H1 (cell line): Measurements from ENCODE around the gene TNNC1. TPM values are rescaled to one million over a fixed set of nuclear protein-coding genes. Genes with fewer than 3 reads are reported as not detected.

Experiments
- CTCF ChIA-PET: fragments of 300-600 bp; sonication (Branson Sonifier 250); formaldehyde crosslinking; loops from one replicate; lab custom pipeline; 2021; ENCODE audit not compliant: partially characterized antibody; lab: Charles Lee
- POLR2A ChIA-PET: fragments of 300-600 bp; sonication (Branson Sonifier 250); formaldehyde crosslinking; loops from one replicate; lab custom pipeline; 2021; ENCODE audit warnings: inconsistent platforms; ENCODE audit not compliant: partially characterized antibody; lab: Charles Lee
- DNase-seq, 2 experiments: peaks; one replicate each; pipeline versions ENCODE4 v3.0.0 to v3.0.0-alpha.2; 2010 to 2022; ENCODE audit warnings: low spot score in 2 of 2, low read depth in 1 of 2, mixed read lengths in 1 of 2
- FAIRE-seq: peaks from 2 replicates; lab custom pipeline; 2011; peaks lifted over from hg19 to GRCh38; lab: Jason Lieb, UNC
- H2AFZ ChIP-seq: 2 replicates; pipeline ENCODE4 v1.8.1; 2012; ENCODE audit warnings: low read length, inconsistent platforms
- H2AK5ac ChIP-seq: 2 replicates; pipeline ENCODE4 v1.6.1; 2013; ENCODE audit warnings: low read depth, low read length
- H2BK120ac ChIP-seq: replicated peaks from 2 replicates; pipeline ENCODE3; 2013; ENCODE audit warnings: low read depth, low read length, inconsistent platforms
- H2BK12ac ChIP-seq: 2 replicates; pipeline ENCODE4 v1.6.1; 2013; ENCODE audit warnings: low read depth, low read length
- H2BK15ac ChIP-seq: 2 replicates; pipeline ENCODE4 v1.6.1; 2013; ENCODE audit warnings: low read length
- H2BK20ac ChIP-seq: 2 replicates; pipeline ENCODE4 v1.6.1; 2013; ENCODE audit warnings: low read length
- H2BK5ac ChIP-seq: 2 replicates; pipeline ENCODE4 v1.6.1; 2013; ENCODE audit warnings: low read depth, low read length
- H3K14ac ChIP-seq: 2 replicates; pipeline ENCODE4 v1.6.1; 2013; ENCODE audit warnings: inconsistent platforms; ENCODE audit not compliant: insufficient read length
- H3K18ac ChIP-seq: 2 replicates; pipeline ENCODE4 v1.6.1; 2013; ENCODE audit warnings: low read length; ENCODE audit errors: extremely low read depth
- H3K23ac ChIP-seq: 2 replicates; pipeline ENCODE4 v1.6.1; 2013; ENCODE audit warnings: inconsistent platforms; ENCODE audit not compliant: insufficient read length
- H3K23me2 ChIP-seq: 2 replicates; pipeline ENCODE4 v1.6.1; 2013; ENCODE audit warnings: low read depth, low read length
- H3K27ac ChIP-seq: 2 replicates; pipeline ENCODE4 v1.6.1; 2011; ENCODE audit warnings: low read depth, low read length, inconsistent platforms
- H3K27me3 ChIP-seq, 4 experiments: replicated peaks in 1 of 4; 1 replicate in 1 of 4; 2 replicates in 3 of 4; pipeline versions ENCODE4 v1.6.1 to v1.8.1; 2011 to 2013; ENCODE audit warnings: low read length in 3 of 4, mild to moderate bottlenecking in 3 of 4, inconsistent platforms in 2 of 4, mixed read lengths in 2 of 4, moderate library complexity in 1 of 4; ENCODE audit not compliant: control insufficient read depth in 3 of 4, insufficient read depth in 3 of 4; ENCODE audit errors: extremely low read depth in 1 of 4
- H3K36me3 ChIP-seq, 4 experiments: 2 replicates each; pipeline versions ENCODE4 v1.6.1 to v1.8.1; 2011 to 2013; ENCODE audit warnings: mild to moderate bottlenecking in 4 of 4, low read length in 3 of 4, moderate library complexity in 2 of 4, control low read depth in 1 of 4, inconsistent platforms in 1 of 4; ENCODE audit not compliant: insufficient read depth in 4 of 4, control insufficient read depth in 2 of 4
- H3K4ac ChIP-seq: replicated peaks from 2 replicates; pipeline ENCODE3; 2013; ENCODE audit warnings: low read length, low read depth, mixed read lengths, inconsistent platforms; ENCODE audit not compliant: insufficient read length
- H3K4me1 ChIP-seq, 4 experiments: replicated peaks in 1 of 4; 1 replicate in 1 of 4; 2 replicates in 3 of 4; pipeline versions ENCODE4 v1.6.1 to v1.8.1; 2011 to 2013; ENCODE audit warnings: low read length in 3 of 4, inconsistent platforms in 2 of 4, mixed read lengths in 1 of 4; ENCODE audit not compliant: insufficient read depth in 4 of 4, control insufficient read depth in 3 of 4
- H3K4me2 ChIP-seq, 2 experiments: 2 replicates each; pipeline versions ENCODE4 v1.6.1 to v1.8.1; 2011 to 2013; ENCODE audit warnings: low read depth in 2 of 2, low read length in 2 of 2, control low read depth in 1 of 2, inconsistent platforms in 1 of 2, mild to moderate bottlenecking in 1 of 2; ENCODE audit not compliant: insufficient read depth in 1 of 2
- H3K4me3 ChIP-seq, 4 experiments: fragments of 200-600, 300-600 bp in 1 of 4; sonication (generic), shearing (Covaris generic), sonication (Bioruptor Twin) in 1 of 4; 2 replicates each; pipeline versions ENCODE4 v1.5.1 to v1.8.1; 2011 to 2016; ENCODE audit warnings: low read length in 4 of 4, low read depth in 3 of 4, control low read depth in 2 of 4, inconsistent platforms in 2 of 4, mild to moderate bottlenecking in 2 of 4, mixed read lengths in 1 of 4, moderate library complexity in 1 of 4; ENCODE audit not compliant: insufficient read depth in 2 of 4; ENCODE audit errors: extremely low read depth in 1 of 4
- H3K56ac ChIP-seq: replicated peaks from 2 replicates; pipeline ENCODE3; 2013; ENCODE audit warnings: low read depth, mild to moderate bottlenecking, mixed read lengths, low read length, inconsistent platforms; ENCODE audit not compliant: insufficient read length
- H3K79me1 ChIP-seq: 2 replicates; pipeline ENCODE4 v1.6.1; 2013; ENCODE audit warnings: low read depth, low read length, control low read depth
- H3K79me2 ChIP-seq, 2 experiments: 2 replicates each; pipeline versions ENCODE4 v1.6.1 to v1.8.1; 2012 to 2013; ENCODE audit warnings: low read length in 2 of 2, mild to moderate bottlenecking in 2 of 2, inconsistent platforms in 1 of 2; ENCODE audit not compliant: insufficient read depth in 2 of 2, control insufficient read depth in 1 of 2
- H3K9ac ChIP-seq, 4 experiments: replicated peaks in 1 of 4; 1 replicate in 1 of 4; 2 replicates in 3 of 4; pipeline versions ENCODE4 v1.6.1 to v1.8.1; 2011 to 2013; ENCODE audit warnings: low read depth in 3 of 4, low read length in 3 of 4, control low read depth in 2 of 4, mild to moderate bottlenecking in 2 of 4, moderate library complexity in 2 of 4, inconsistent platforms in 1 of 4; ENCODE audit errors: extremely low read depth in 1 of 4
- H3K9me3 ChIP-seq, 2 experiments: 2 replicates each; pipeline versions ENCODE4 v1.6.1 to v1.8.1; 2012 to 2013; ENCODE audit warnings: mild to moderate bottlenecking in 2 of 2, moderate library complexity in 2 of 2, control low read depth in 1 of 2, inconsistent platforms in 1 of 2, low read depth in 1 of 2, low read length in 1 of 2, mixed read lengths in 1 of 2; ENCODE audit not compliant: insufficient read depth in 2 of 2
- H4K20me1 ChIP-seq, 2 experiments: replicated peaks in 1 of 2; 2 replicates each; pipeline versions ENCODE3 to v1.8.1; 2011 to 2013; ENCODE audit warnings: inconsistent platforms in 2 of 2, low read length in 2 of 2, mild to moderate bottlenecking in 1 of 2; ENCODE audit not compliant: insufficient read depth in 2 of 2, control insufficient read depth in 1 of 2
- H4K5ac ChIP-seq: 2 replicates; pipeline ENCODE4 v1.6.1; 2013; ENCODE audit warnings: low read length, low read depth, mixed read lengths, inconsistent platforms; ENCODE audit not compliant: insufficient read length
- H4K8ac ChIP-seq: 2 replicates; pipeline ENCODE4 v1.8.0; 2013; ENCODE audit warnings: mild to moderate bottlenecking, moderate library complexity, low read length, inconsistent platforms; ENCODE audit not compliant: insufficient read depth; ENCODE audit errors: extremely low read depth
- H4K91ac ChIP-seq: replicated peaks from 2 replicates; pipeline ENCODE3; 2013; ENCODE audit warnings: low read length, mixed read lengths, inconsistent platforms; ENCODE audit not compliant: insufficient read length
- BRCA1 ChIP-seq: IDR thresholded peaks from 2 replicates; pipeline ENCODE4 v1.6.1; 2012; ENCODE audit warnings: low read depth, low read length, improper control_type of control experiment
- CBX5 ChIP-seq: fragments of 300-800, 300-1000 bp; sonication (generic); IDR thresholded peaks from 2 replicates; pipeline ENCODE4 v1.7.1; 2016; ENCODE audit warnings: antibody characterized with exemption, low read length, low read depth
- JUND ChIP-seq: IDR thresholded peaks from 2 replicates; pipeline ENCODE4 v1.6.1; 2011; ENCODE audit warnings: mild to moderate bottlenecking, improper control_type of control experiment, low read length
- KDM4A ChIP-seq: IDR thresholded peaks from one replicate; pipeline ENCODE4 v1.7.1; 2012; ENCODE audit warnings: low read depth, mild to moderate bottlenecking, moderate library complexity, low read length, inconsistent platforms; ENCODE audit not compliant: severe bottlenecking
- KDM5A ChIP-seq: fragments of 200-600 bp; IDR thresholded peaks from 2 replicates; pipeline ENCODE4 v1.7.1; 2012; ENCODE audit warnings: mild to moderate bottlenecking, low read length, inconsistent platforms, mixed read lengths
- NANOG ChIP-seq: IDR thresholded peaks from 2 replicates; pipeline ENCODE4 v1.6.1; 2011; ENCODE audit warnings: low read length, low read depth, mild to moderate bottlenecking, inconsistent platforms; ENCODE audit not compliant: insufficient read depth, poor library complexity, severe bottlenecking
- PHF8 ChIP-seq: fragments of 200-600 bp; sonication (generic); conservative IDR thresholded peaks from 2 replicates; pipeline ENCODE4 v1.7.1; 2012; ENCODE audit warnings: low read depth, mild to moderate bottlenecking, inconsistent platforms, low read length, moderate library complexity
- POLR2A ChIP-seq, 2 experiments: IDR thresholded peaks; 1 replicate in 1 of 2; 2 replicates in 1 of 2; pipeline ENCODE4 v1.6.1; 2011; ENCODE audit warnings: low read depth in 2 of 2, low read length in 2 of 2, mild to moderate bottlenecking in 2 of 2; ENCODE audit errors: control extremely low read depth in 1 of 2
- RXRA ChIP-seq: IDR thresholded peaks from 2 replicates; pipeline ENCODE4 v1.6.1; 2011; ENCODE audit warnings: low read depth, mild to moderate bottlenecking, low read length, moderate library complexity; ENCODE audit not compliant: insufficient read depth
- SIRT6 ChIP-seq: IDR thresholded peaks from one replicate; pipeline ENCODE4 v1.7.1; 2012; ENCODE audit warnings: low read length, inconsistent platforms
- SUZ12 ChIP-seq: fragments of 200-600 bp; sonication (generic); IDR thresholded peaks from 2 replicates; pipeline ENCODE4 v1.6.1; 2012; ENCODE audit warnings: mild to moderate bottlenecking, inconsistent platforms, low read length, moderate library complexity, mixed read lengths
- WGBS, 2 experiments: shearing (Covaris generic) in 1 of 2; methylation state at CpG; one replicate each; pipeline versions ENCODE4 v1.1.6 to v1.1.7; 2013 to 2015; ENCODE audit warnings: low lambda C conversion rate in 2 of 2, mixed read lengths in 2 of 2, inconsistent platforms in 1 of 2, low coverage in 1 of 2, missing lambda C conversion rate in 1 of 2; ENCODE audit not compliant: insufficient replicate concordance in 2 of 2, insufficient coverage in 1 of 2, insufficient read length in 1 of 2; ENCODE audit errors: extremely low coverage in 1 of 2, missing lambda C conversion rate in 1 of 2; 5-methylcytosine and 5-hydroxymethylcytosine counted together
- polyA plus RNA-seq, 7 experiments: library from polyadenylated mRNA; depleted of rRNA in 3 of 7; stranded (reverse) in 5 of 7; unstranded in 2 of 7; fragments of >200 nt in 5 of 7; fragments of 200-250 nt in 2 of 7; gene quantifications; 1 replicate in 5 of 7; 2 replicates in 1 of 7; 4 replicates in 1 of 7; pipeline versions ENCODE4 v1.2.1 to v1.2.3, GENCODE V29; 2011 to 2013; ENCODE audit warnings: missing spikeins in 2 of 7, mixed read lengths in 2 of 7
- total RNA-seq: library from RNA; stranded (reverse); fragmentation: NEBNext Ultra II Directional; extraction: Animal tissue kit (Norgen Biotek cat#: 25700); gene quantifications from 2 replicates; pipeline ENCODE4 v1.2.1, GENCODE V29; 2021

Gene TNNC1
- total and polyA plus RNA-seq, 2 of the 8 experiments (the other 6 are each of a cell fraction or from before 2014, with no cell fraction given): 5.8 to 16.4 TPM

DNA sequence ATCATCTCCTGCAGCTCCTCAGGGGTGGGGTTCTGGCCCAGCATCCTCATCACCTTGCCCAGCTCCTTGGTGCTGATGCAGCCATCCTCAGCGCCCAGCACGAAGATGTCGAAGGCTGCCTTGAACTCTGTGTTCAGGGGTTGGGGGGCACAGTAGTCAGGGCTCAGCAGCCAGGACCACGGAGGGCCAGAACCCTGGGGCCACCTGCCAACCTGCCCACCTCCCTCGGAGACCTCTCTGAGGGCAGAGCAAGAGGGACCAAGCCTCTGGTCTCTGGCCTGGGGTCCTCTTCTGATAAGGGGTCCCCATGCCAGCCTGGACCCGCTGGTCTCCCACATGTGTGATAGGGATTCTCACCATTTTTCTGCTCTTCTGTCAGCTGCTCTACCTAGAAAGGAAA, 1.7 kb downstream of the TNNC1 start:
- Histone ChIP-seq H3K23me2 (peaks cover 8% of the 10 kb centered on the region), H3K4me2 (no peak overlapping the region), H3K4me3 (no peak overlapping the region), H3K56ac (no peak overlapping the region), H4K20me1 (no peaks in the 10 kb centered on the region), H2BK12ac (peak overlapping the region; percentile 90; the same call in 1 of the 2 replicates), H3K27me3 (no peaks in the 10 kb centered on the region), H2BK15ac (0 out of 2 replicates have a peak overlapping the region, but pooled peaks have one; percentile 88), H3K79me2 (peaks cover 0 to 13% of the 10 kb centered on the region in 2 experiments; a peak in 2 of 4 replicates), H4K5ac (no peak overlapping the region), H3K4me1 (peaks cover 0 to 32% (median 14%) of the 10 kb centered on the region in 4 experiments; a peak in 6 of 7 replicates), H3K27ac (no peak overlapping the region), H3K36me3 (no peaks in the 10 kb centered on the region), H3K9me3 (no peaks in the 10 kb centered on the region), H2AFZ (no peak overlapping the region)
- POLR2A ChIA-PET: interaction anchor here (0.6 to 12.3 kb wide), 5 partner anchors 8 to 91 kb away, joined by 3 to 112 read pairs (median 6); no protein-coding TSS in a partner anchor
- WGBS, 2 experiments: 90% methylated on average over 6 of the region's 6 CpGs; no CpG with 5 or more reads in 1 of the 2 experiments
- FAIRE-seq: no peak
- TF ChIP-seq PHF8 (no peak), SIRT6 (no peak), SUZ12 (no peak), BRCA1 (no peak), POLR2A (IDR thresholded peaks at IDR 0.05; ENCODE audit: control extremely low read depth in 1 of 2, low read depth in 2 of 2, low read length in 2 of 2) (no peak), RXRA (no peak), KDM5A (no peak), CBX5 (no peak), KDM4A (no peak), JUND (no peak), NANOG (no peak)
- TF ChIP-seq, all 59 proteins: peak for 0
- H2BK5ac ChIP-seq: peak overlapping the region; percentile 66; the same call in 1 of the 2 replicates
- no peak overlapping the region for H2BK20ac ChIP-seq
- H3K23ac ChIP-seq: no peak overlapping the region
- H2BK120ac ChIP-seq: no peak overlapping the region
- no peak overlapping the region for H4K91ac ChIP-seq
- H3K79me1 ChIP-seq: no peaks in the 10 kb centered on the region; the same call in 1 of the 2 replicates
- H3K18ac ChIP-seq: no peak overlapping the region
- no peak overlapping the region for H3K14ac ChIP-seq
- H3K4ac ChIP-seq: no peak overlapping the region
- DNase-seq: no peak
- H3K9ac ChIP-seq: no peak overlapping the region
- CTCF ChIA-PET: interaction anchor here (0.6 to 12.8 kb wide), 8 partner anchors 7 to 173 kb away, joined by 3 to 109 read pairs (median 4); partner anchors contain the start of genes SEMA3G and WDR82
- no peak overlapping the region for H4K8ac ChIP-seq
- H2AK5ac ChIP-seq: no peak overlapping the region
